PC-3 (cell line): Measurements from ENCODE around the gene POU2F1.

ENCODE experiments used
- CTCF ChIP-seq: fragments of 300-600 bp; sonication (generic); conservative IDR thresholded peaks from 2 replicates; pipeline ENCODE4 v1.5.1; 2017; ENCODE audit warnings: antibody characterized with exemption, low read depth, mild to moderate bottlenecking, low read length
- EZH2 ChIP-seq: fragments of 300-600 bp; sonication (generic); IDR thresholded peaks from one replicate; pipeline ENCODE4 v1.6.1; 2017; ENCODE audit warnings: antibody characterized with exemption, mild to moderate bottlenecking, low read length; ENCODE audit not compliant: unreplicated experiment

GRCh38 chr1:167229719-167230385 is 9.2 kb downstream of the POU2F1 start:
- TF ChIP-seq CTCF: no peak
- TF ChIP-seq EZH2: no peak
